Heart left ventricle (tissue), 13 donors: ENCODE measurements around the gene SETBP1.

ENCODE experiments used
- CTCF ChIP-seq, 12 donors: fragments of 200-600 bp; sonication (generic) in 4 of 12; IDR thresholded peaks; one replicate each; pipeline versions ENCODE4 v1.5.0 to v1.8.0; 2018 to 2022; ENCODE audit warnings: antibody characterized with exemption in 12 of 12, mild to moderate bottlenecking in 5 of 12
- POLR2A ChIP-seq, 2 donors: fragments of 450-650 bp; IDR thresholded peaks; one replicate each; pipeline ENCODE4 v1.6.1; 2017; ENCODE audit warnings: antibody characterized with exemption in 2 of 2, mild to moderate bottlenecking in 2 of 2, moderate library complexity in 2 of 2
- donor health status: ischemic (EF 13 %, LVEDD 7.1; RV severe dilation, severe dysfunction).
- donor health status: DM: no; HTN: yes; CAD: no.
- donor health status: DM: no; HTN: no; CAD: no.
- donor health status: ischemic (EF 25% LVEDD 6.9; RV normal size, moderate dysfunction).
- donor health status: ischemic (EF 25% LVEDD 5.7; RV mildly dilated, moderate dysfunction).
- donor health status: ischemic (EF 35%, LVEDD 5.7; RV mildly dilated, moderate dysfunction).
- donor health status: nonischemic (EF 11% LVEDD 7.7; RV severe dilation, severe dysfunction).
- donor health status: DM: yes; HTN: yes; CAD: no.
- donor health status: PGD.
- donor health status: ischemic (EF 29% LVEDD 5.4; RV normal size, mild dysfunction).
- donor health status: nonischemic (EF 23%, LVEDD 6.1; RV moderate dilation, normal function).

GRCh38 chr18:44881461-44882162, 200.9 kb downstream of the SETBP1 start:
- TF ChIP-seq POLR2A (IDR thresholded peaks at IDR 0.05) (no peak), CTCF (IDR thresholded peaks at IDR 0.05) (no peak)
